Keratinocyte (primary cell): ENCODE measurements around the gene ATXN7L2. TPM values are rescaled to one million over a fixed set of nuclear protein-coding genes. Genes with fewer than 3 reads are reported as not detected.
A peak's percentile ranks its signal among the peaks of the same experiment; 100 is the strongest.

Source experiments
- DNase-seq: peaks from one replicate; pipeline ENCODE4 v3.0.0-alpha.2; 2011; ENCODE audit warnings: low read depth, missing footprints, low spot score
- FAIRE-seq: peaks from 2 replicates; lab custom pipeline; 2011; peaks lifted over from hg19 to GRCh38; lab: Jason Lieb, UNC
- H2AFZ ChIP-seq: 2 replicates; pipeline ENCODE4 v1.6.0; 2012; ENCODE audit warnings: low read length, control low read depth, inconsistent platforms; ENCODE audit not compliant: control insufficient read depth
- H3K27ac ChIP-seq: 2 replicates; pipeline ENCODE4 v1.5.1; 2011; ENCODE audit warnings: low read length; ENCODE audit not compliant: control insufficient read depth, insufficient read depth
- H3K27me3 ChIP-seq: 3 replicates; pipeline ENCODE4 v1.6.0; 2011; ENCODE audit warnings: low read length; ENCODE audit not compliant: control insufficient read depth, insufficient read depth; ENCODE audit errors: extremely low read depth
- H3K36me3 ChIP-seq, 2 experiments: 2 replicates in 1 of 2; 3 replicates in 1 of 2; pipeline ENCODE4 v1.5.1; 2011; ENCODE audit warnings: low read length in 2 of 2, mild to moderate bottlenecking in 1 of 2; ENCODE audit not compliant: control insufficient read depth in 2 of 2, insufficient read depth in 2 of 2; ENCODE audit errors: extremely low read depth in 1 of 2
- H3K4me1 ChIP-seq: 3 replicates; pipeline ENCODE4 v1.5.1; 2011; ENCODE audit warnings: low read length; ENCODE audit not compliant: control insufficient read depth, insufficient read depth; ENCODE audit errors: extremely low read depth
- H3K4me2 ChIP-seq: 3 replicates; pipeline ENCODE4 v1.6.0; 2011; ENCODE audit warnings: low read depth, low read length; ENCODE audit not compliant: control insufficient read depth, insufficient read depth; ENCODE audit errors: extremely low read depth
- H3K4me3 ChIP-seq, 3 experiments: fragments of 200-600 bp in 1 of 3; sonication (generic) in 1 of 3; 2 replicates in 2 of 3; 3 replicates in 1 of 3; pipeline ENCODE4 v1.5.1; 2011 to 2016; ENCODE audit warnings: low read length in 3 of 3, mild to moderate bottlenecking in 3 of 3, control low read depth in 2 of 3, inconsistent platforms in 1 of 3, low read depth in 1 of 3, mixed read lengths in 1 of 3, mixed run types in 1 of 3, moderate library complexity in 1 of 3; ENCODE audit not compliant: control insufficient read depth in 2 of 3, insufficient read depth in 2 of 3; ENCODE audit errors: extremely low read depth in 1 of 3
- H3K79me2 ChIP-seq: 2 replicates; pipeline ENCODE4 v1.6.0; 2012; ENCODE audit warnings: low read length; ENCODE audit not compliant: control insufficient read depth, insufficient read depth
- H3K9ac ChIP-seq: 3 replicates; pipeline ENCODE4 v1.6.0; 2011; ENCODE audit warnings: low read length; ENCODE audit not compliant: control insufficient read depth, insufficient read depth; ENCODE audit errors: extremely low read depth
- H3K9me1 ChIP-seq: 3 replicates; pipeline ENCODE4 v1.6.0; 2011; ENCODE audit warnings: low read length; ENCODE audit not compliant: control insufficient read depth, insufficient read depth; ENCODE audit errors: extremely low read depth
- H3K9me3 ChIP-seq: 2 replicates; pipeline ENCODE4 v1.5.1; 2012; ENCODE audit warnings: low read depth, low read length; ENCODE audit not compliant: control insufficient read depth
- H4K20me1 ChIP-seq: 3 replicates; pipeline ENCODE4 v1.6.0; 2011; ENCODE audit warnings: low read length; ENCODE audit not compliant: control insufficient read depth, insufficient read depth; ENCODE audit errors: extremely low read depth
- CTCF ChIP-seq, 3 experiments: IDR thresholded peaks in 1 of 3; conservative IDR thresholded peaks in 1 of 3; optimal IDR thresholded peaks in 1 of 3; 2 replicates in 2 of 3; 3 replicates in 1 of 3; pipeline versions ENCODE3 to v1.5.1; 2011; ENCODE audit warnings: low read length in 3 of 3, mild to moderate bottlenecking in 3 of 3, moderate library complexity in 2 of 3, control low read depth in 1 of 3, inconsistent platforms in 1 of 3; ENCODE audit not compliant: insufficient read depth in 2 of 3; ENCODE audit errors: extremely low read depth in 1 of 3
- EZH2 ChIP-seq: IDR thresholded peaks from one replicate; pipeline ENCODE4 v1.6.1; 2012; ENCODE audit warnings: inconsistent platforms, mild to moderate bottlenecking, low read length, moderate library complexity
- dilution Hi-C: fragments of 300-500 bp; cut with MboI; formaldehyde crosslinking; loops from one replicate; pipeline ENCODE4 v1.7.0; 2020; ENCODE audit warnings: low sequenced_read_pairs; ENCODE audit not compliant: extremely low pct_ligation_motif_present
- polyA plus RNA-seq, 5 experiments: library from polyadenylated mRNA; depleted of rRNA in 3 of 5; stranded (reverse) in 3 of 5; stranded (forward) in 1 of 5; unstranded in 1 of 5; fragments of >200 nt; gene quantifications; 1 replicate in 1 of 5; 2 replicates in 3 of 5; 3 replicates in 1 of 5; pipeline versions ENCODE4 v1.2.1 to v1.2.3, GENCODE V29; 2011 to 2012; ENCODE audit warnings: missing spikeins in 2 of 5, low read depth in 1 of 5, low replicate concordance in 1 of 5

The ATXN7L2 gene
- polyA plus RNA-seq, 1 donor (not counting 4 experiments of a cell fraction or from before 2014, with no cell fraction given), result 1.2 TPM

GRCh38 chr1:109497449-109498160, 13.9 kb downstream of the ATXN7L2 start:
- no peaks in the 10 kb centered on the region for H3K9me1 ChIP-seq
- H4K20me1 ChIP-seq, result no peaks in the 10 kb centered on the region
- H3K4me1 ChIP-seq, result peaks cover 23% of the 10 kb centered on the region
- FAIRE-seq (no peak), DNase-seq (no peak)
- no peaks in the 10 kb centered on the region for H3K9me3 ChIP-seq
- H3K79me2 ChIP-seq, result peaks cover 7% of the 10 kb centered on the region
- peaks cover 8 to 12% of the 10 kb centered on the region in 2 experiments for H3K36me3 ChIP-seq
- no peak overlapping the region for H3K4me3 ChIP-seq
- H3K27ac ChIP-seq, result no peak overlapping the region
- no peak for TF ChIP-seq EZH2
- no peak for TF ChIP-seq CTCF (optimal IDR thresholded peaks at IDR 0.05 in 1 of 3, IDR thresholded peaks at IDR 0.05 in 1 of 3, conservative IDR thresholded peaks at IDR 0.05 in 1 of 3; ENCODE audit: extremely low read depth in 1 of 3, insufficient read depth in 2 of 3, low read length in 3 of 3)
- H3K27me3 ChIP-seq, result no peaks in the 10 kb centered on the region
- no peak overlapping the region for H3K4me2 ChIP-seq
- no peak overlapping the region for H3K9ac ChIP-seq
- no peak overlapping the region for H2AFZ ChIP-seq
- dilution Hi-C loops, result no loop called here

- Histone ChIP-seq H4K20me1 (no peaks in the 10 kb centered on the region), H3K36me3 (peaks cover 8 to 12% of the 10 kb centered on the region in 2 experiments), H3K4me1 (peaks cover 21% of the 10 kb centered on the region), H3K4me3 (no peak overlapping the region), H3K9ac (no peak overlapping the region), H3K4me2 (no peak overlapping the region), H3K27me3 (no peaks in the 10 kb centered on the region), H2AFZ (no peak overlapping the region), H3K79me2 (peaks cover 7% of the 10 kb centered on the region), H3K27ac (no peak overlapping the region), H3K9me1 (no peaks in the 10 kb centered on the region), H3K9me3 (no peaks in the 10 kb centered on the region)
- dilution Hi-C loops, result no loop called here
- FAIRE-seq (no peak), DNase-seq (no peak)
- TF ChIP-seq EZH2 (no peak), CTCF (optimal IDR thresholded peaks at IDR 0.05 in 1 of 3, IDR thresholded peaks at IDR 0.05 in 1 of 3, conservative IDR thresholded peaks at IDR 0.05 in 1 of 3; ENCODE audit: extremely low read depth in 1 of 3, insufficient read depth in 2 of 3, low read length in 3 of 3) (peak; percentile 57 to 83 (median 73))
Observed at GRCh38 chr1:109498161-109498801, 14.6 kb downstream of the ATXN7L2 start.
